Progenitor cell of endocrine pancreas (in vitro differentiated cells): ENCODE results near the gene LRRFIP1. TPM values are rescaled to one million over a fixed set of nuclear protein-coding genes. Genes with fewer than 3 reads are reported as not detected.

ENCODE experiments used
- DNase-seq: peaks from one replicate; pipeline ENCODE4 v3.0.0; 2021; ENCODE audit warnings: low spot score; ENCODE audit not compliant: unreplicated experiment
- H3K27ac Mint-ChIP-seq: 2 replicates; pipeline ENCODE4 v1.8.0; 2021; ENCODE audit warnings: mild to moderate bottlenecking, moderate library complexity, mixed read lengths
- H3K27me3 Mint-ChIP-seq: 2 replicates; pipeline ENCODE4 v1.8.0; 2021; ENCODE audit warnings: mixed read lengths
- H3K36me3 Mint-ChIP-seq: 2 replicates; pipeline ENCODE4 v1.8.0; 2022; ENCODE audit warnings: mixed read lengths; ENCODE audit not compliant: insufficient read depth
- H3K4me1 Mint-ChIP-seq: 2 replicates; pipeline ENCODE4 v1.8.0; 2021; ENCODE audit warnings: low read depth, mixed read lengths
- H3K4me3 Mint-ChIP-seq: 2 replicates; pipeline ENCODE4 v1.8.0; 2021; ENCODE audit warnings: low read depth, mild to moderate bottlenecking, moderate library complexity, mixed read lengths
- H3K9me3 Mint-ChIP-seq: 2 replicates; pipeline ENCODE4 v1.8.0; 2021; ENCODE audit warnings: low read depth, mixed read lengths
- CTCF ChIP-seq: fragments of 200-600 bp; sonication (generic); IDR thresholded peaks from one replicate; pipeline ENCODE4 v1.5.0; 2021; ENCODE audit warnings: antibody characterized with exemption, mild to moderate bottlenecking; ENCODE audit not compliant: unreplicated experiment
- total RNA-seq: library from RNA; stranded (reverse); gene quantifications from 2 replicates; pipeline ENCODE4 v1.2.1, GENCODE V29; 2021

Gene LRRFIP1
- total RNA-seq, 1 donor from 2014 or later: 68.6 TPM

GRCh38 chr2:237652181-237652580 lies 24.8 kb downstream of the LRRFIP1 start:
- Mint-ChIP-seq H3K27me3 (no peaks in the 10 kb centered on the region), H3K27ac (no peak overlapping the region), H3K36me3 (peaks cover 42% of the 10 kb centered on the region), H3K4me1 (no peaks in the 10 kb centered on the region), H3K9me3 (peaks cover 32% of the 10 kb centered on the region), H3K4me3 (no peak overlapping the region)
- TF ChIP-seq CTCF: no peak
- DNase-seq: no peak

- H3K36me3 Mint-ChIP-seq: peaks cover 45% of the 10 kb centered on the region
- H3K27me3 Mint-ChIP-seq: no peaks in the 10 kb centered on the region
- no peak overlapping the region for H3K4me3 Mint-ChIP-seq
- TF ChIP-seq CTCF: no peak
- DNase-seq: no peak
- peak overlapping the region; percentile 42 for H3K27ac Mint-ChIP-seq
- no peaks in the 10 kb centered on the region for H3K4me1 Mint-ChIP-seq
- peaks cover 34% of the 10 kb centered on the region for H3K9me3 Mint-ChIP-seq
Observed at GRCh38 chr2:237652854-237653253, 25.5 kb downstream of the LRRFIP1 start.

GRCh38 chr2:237653776-237654558 lies 26.6 kb downstream of the LRRFIP1 start:
- Mint-ChIP-seq H3K36me3 (peaks cover 45% of the 10 kb centered on the region), H3K27ac (no peak overlapping the region)
- no peak for TF ChIP-seq CTCF

GRCh38 chr2:237657063-237657462 lies 29.7 kb downstream of the LRRFIP1 start:
- Mint-ChIP-seq H3K9me3 (peaks cover 24% of the 10 kb centered on the region), H3K36me3 (peaks cover 31% of the 10 kb centered on the region)

More at GRCh38 chr2:237653776-237654558, 26.6 kb downstream of the LRRFIP1 start:
- DNase-seq: no peak
- Mint-ChIP-seq H3K9me3 (peaks cover 34% of the 10 kb centered on the region), H3K27me3 (no peaks in the 10 kb centered on the region), H3K4me3 (no peak overlapping the region), H3K4me1 (no peaks in the 10 kb centered on the region)

GRCh38 chr2:237660381-237660900 lies 33.1 kb downstream of the LRRFIP1 start:
- peaks cover 7% of the 10 kb centered on the region for H3K9me3 Mint-ChIP-seq

More at GRCh38 chr2:237657063-237657462, 29.7 kb downstream of the LRRFIP1 start:
- H3K4me3 Mint-ChIP-seq: no peak overlapping the region
- TF ChIP-seq CTCF: no peak
- H3K4me1 Mint-ChIP-seq: peaks cover 22% of the 10 kb centered on the region
- DNase-seq: no peak
- no peak overlapping the region for H3K27ac Mint-ChIP-seq
- no peaks in the 10 kb centered on the region for H3K27me3 Mint-ChIP-seq

More at GRCh38 chr2:237660381-237660900, 33.1 kb downstream of the LRRFIP1 start:
- H3K27me3 Mint-ChIP-seq: no peaks in the 10 kb centered on the region
- peaks cover 12% of the 10 kb centered on the region for H3K36me3 Mint-ChIP-seq
- no peak for TF ChIP-seq CTCF
- peak overlapping the region; percentile 94 for H3K27ac Mint-ChIP-seq
- no peak for DNase-seq
- H3K4me3 Mint-ChIP-seq: peak overlapping the region; percentile 22
- peaks cover 40% of the 10 kb centered on the region for H3K4me1 Mint-ChIP-seq
